ENCODE data around the gene MLC1.
A peak's percentile ranks its signal among the peaks of the same experiment; 100 is the strongest.

The MLC1 gene

DNA sequence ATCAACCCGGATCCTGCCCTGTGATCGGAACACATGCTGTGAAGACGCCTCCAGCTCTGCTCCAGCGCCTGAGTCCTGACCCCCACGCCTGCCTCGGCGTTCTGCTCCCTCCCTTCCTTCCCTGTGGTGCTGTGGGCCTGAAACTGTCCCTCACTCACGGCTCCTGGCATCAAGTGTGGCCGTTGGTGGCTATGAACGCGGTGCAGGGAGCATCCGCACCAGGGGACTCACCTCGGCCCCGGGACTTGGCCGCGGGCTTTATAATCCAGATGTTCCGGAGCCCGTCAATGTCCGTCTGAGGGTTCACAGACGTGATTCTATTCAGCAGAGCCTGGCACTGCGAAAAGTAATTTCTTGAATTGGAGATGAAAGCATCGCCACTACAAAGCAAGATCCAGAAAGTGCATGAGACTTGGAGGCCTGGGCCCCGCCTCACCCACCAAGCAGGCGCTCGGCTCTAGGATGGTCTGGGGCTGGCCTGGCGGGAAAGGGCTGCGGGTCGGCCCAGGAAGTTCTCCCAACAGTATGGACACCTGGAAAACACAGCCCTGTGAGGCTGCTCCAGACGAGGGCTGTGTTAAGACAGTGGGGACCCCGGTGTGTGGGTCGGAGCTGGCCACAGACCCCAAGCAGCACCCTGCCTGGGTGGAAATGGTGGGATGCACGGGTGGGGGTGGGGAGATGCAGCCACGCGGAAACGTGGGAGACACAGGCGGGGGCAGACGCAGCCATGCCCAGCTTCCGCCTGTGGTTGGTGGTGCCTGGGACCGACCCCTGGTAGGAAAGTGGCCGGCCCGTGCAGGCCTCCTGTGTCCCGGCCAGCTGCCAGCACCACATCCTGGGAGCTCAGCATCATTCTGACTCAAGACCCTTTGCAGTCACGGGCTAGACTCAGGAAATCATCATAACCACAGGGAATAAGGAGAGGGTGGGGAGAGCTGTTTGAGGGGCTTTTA is 50.8 kb downstream of the MLC1 start:
- H3K9me3 Mint-ChIP-seq: peaks cover 7% of the 10 kb centered on the region
- peaks cover 20% of the 10 kb centered on the region for H3K4me1 Mint-ChIP-seq
- CTCF ChIA-PET: interaction anchor here (0.6 kb wide), 1 partner anchor 204 kb away, joined by 3 read pairs; no protein-coding TSS in a partner anchor
- no peaks in the 10 kb centered on the region for H3K36me3 Mint-ChIP-seq
- H3K4me3 Mint-ChIP-seq: no peak overlapping the region
- no peak overlapping the region for H3K27ac Mint-ChIP-seq
- DNase-seq: no peak
- peaks cover 72% of the 10 kb centered on the region for H3K27me3 Mint-ChIP-seq

DNA sequence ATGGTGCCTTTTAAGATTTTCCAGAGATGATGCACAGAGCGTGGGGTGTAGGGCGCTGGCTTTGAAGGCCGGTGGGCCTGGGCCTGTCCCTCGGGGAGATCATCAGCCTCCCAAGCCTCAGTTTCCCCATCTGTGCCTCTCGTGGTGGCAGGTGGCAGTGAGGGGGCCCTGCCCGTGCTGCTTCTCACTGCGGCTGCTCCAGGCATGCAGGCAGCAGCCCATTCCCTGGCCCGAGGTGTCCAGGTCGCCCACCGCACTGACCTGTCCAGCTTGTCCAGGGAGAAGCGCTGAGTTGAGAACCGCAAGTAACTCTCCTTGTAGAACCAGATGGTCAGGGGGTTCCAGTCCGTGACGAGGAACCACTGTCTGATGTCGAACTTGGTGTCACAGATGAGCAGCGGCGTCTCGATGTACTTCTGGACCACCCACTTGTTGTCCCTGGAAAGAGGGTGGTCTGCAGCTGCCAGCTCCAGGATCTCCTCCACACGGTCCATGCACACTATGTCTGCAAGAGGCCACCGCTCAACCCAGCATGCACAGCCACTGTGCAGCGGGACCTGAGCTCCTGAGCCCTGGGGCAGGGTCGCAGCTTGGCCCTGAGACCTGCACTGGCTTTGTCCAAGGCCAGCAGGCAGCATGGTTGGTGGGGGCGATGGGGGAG is 52.2 kb downstream of the MLC1 start:
- no peak overlapping the region for H3K4me3 Mint-ChIP-seq
- no peaks in the 10 kb centered on the region for H3K36me3 Mint-ChIP-seq
- DNase-seq: no peak
- H3K9me3 Mint-ChIP-seq: no peaks in the 10 kb centered on the region
- peaks cover 65% of the 10 kb centered on the region for H3K27me3 Mint-ChIP-seq
- CTCF ChIA-PET: no interaction called here
- peaks cover 22% of the 10 kb centered on the region for H3K4me1 Mint-ChIP-seq
- H3K27ac Mint-ChIP-seq: no peak overlapping the region

DNA sequence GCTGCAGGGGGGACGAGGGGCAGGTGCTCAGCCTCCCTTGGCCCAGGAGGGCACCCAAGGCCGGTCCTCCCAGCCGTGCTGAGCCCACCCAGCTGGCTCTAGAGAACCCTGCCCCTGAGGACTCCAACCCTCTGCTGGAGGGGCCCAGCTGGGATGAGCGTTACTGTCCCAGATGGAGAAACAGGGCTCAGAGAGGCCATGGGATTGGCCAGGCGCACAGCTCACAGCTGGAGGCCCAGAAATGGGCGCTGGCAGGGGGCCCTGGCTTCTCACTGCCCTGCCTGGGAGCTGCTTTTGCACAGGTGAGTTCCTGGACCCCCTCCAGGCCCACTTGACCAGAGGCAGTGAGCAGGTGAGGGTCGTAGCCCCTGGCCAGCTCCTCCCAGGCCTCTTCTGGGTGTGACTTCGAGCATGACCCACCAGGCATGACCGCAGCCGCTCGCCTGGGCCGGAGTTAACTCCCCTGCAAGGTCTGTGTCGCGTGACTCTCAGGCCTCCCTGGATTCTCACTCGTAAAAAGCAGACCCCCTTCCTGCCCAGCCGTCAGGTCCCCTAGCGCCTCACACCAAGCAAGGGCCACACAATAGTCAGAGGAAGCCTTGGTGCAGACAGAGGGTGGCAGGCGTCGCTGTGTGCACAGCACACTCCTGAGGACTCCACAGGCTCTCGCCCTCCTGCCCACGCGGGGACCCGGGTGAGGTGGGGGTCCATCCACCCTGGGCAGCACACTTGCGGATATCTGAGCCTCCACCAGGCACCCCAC is 52.9 kb downstream of the MLC1 start:
- Mint-ChIP-seq H3K4me1 (peaks cover 22% of the 10 kb centered on the region), H3K4me3 (no peak overlapping the region)

GRCh38 chr22:50031189-50032091 is 53.8 kb downstream of the MLC1 start:
- no peak overlapping the region for H3K4me3 Mint-ChIP-seq
- no peaks in the 10 kb centered on the region for H3K36me3 Mint-ChIP-seq
- peaks cover 20% of the 10 kb centered on the region for H3K4me1 Mint-ChIP-seq
- no peaks in the 10 kb centered on the region for H3K9me3 Mint-ChIP-seq
- CTCF ChIA-PET: interaction anchor here (0.9 to 3.3 kb wide), 8 partner anchors 20 to 264 kb away, joined by 3 to 57 read pairs (median 5); no protein-coding TSS in a partner anchor
- H3K27me3 Mint-ChIP-seq: peaks cover 63% of the 10 kb centered on the region
- DNase-seq: no peak
- H3K27ac Mint-ChIP-seq: no peak overlapping the region

More for the DNA sequence above, 52.9 kb downstream of the MLC1 start:
- no peaks in the 10 kb centered on the region for H3K9me3 Mint-ChIP-seq
- no peak for DNase-seq
- H3K27me3 Mint-ChIP-seq: peaks cover 68% of the 10 kb centered on the region
- CTCF ChIA-PET: interaction anchor here (2.8 to 3.3 kb wide), 3 partner anchors 40 to 265 kb away, joined by 18 to 57 read pairs (median 26); no protein-coding TSS in a partner anchor
- no peak overlapping the region for H3K27ac Mint-ChIP-seq
- no peaks in the 10 kb centered on the region for H3K36me3 Mint-ChIP-seq

DNA sequence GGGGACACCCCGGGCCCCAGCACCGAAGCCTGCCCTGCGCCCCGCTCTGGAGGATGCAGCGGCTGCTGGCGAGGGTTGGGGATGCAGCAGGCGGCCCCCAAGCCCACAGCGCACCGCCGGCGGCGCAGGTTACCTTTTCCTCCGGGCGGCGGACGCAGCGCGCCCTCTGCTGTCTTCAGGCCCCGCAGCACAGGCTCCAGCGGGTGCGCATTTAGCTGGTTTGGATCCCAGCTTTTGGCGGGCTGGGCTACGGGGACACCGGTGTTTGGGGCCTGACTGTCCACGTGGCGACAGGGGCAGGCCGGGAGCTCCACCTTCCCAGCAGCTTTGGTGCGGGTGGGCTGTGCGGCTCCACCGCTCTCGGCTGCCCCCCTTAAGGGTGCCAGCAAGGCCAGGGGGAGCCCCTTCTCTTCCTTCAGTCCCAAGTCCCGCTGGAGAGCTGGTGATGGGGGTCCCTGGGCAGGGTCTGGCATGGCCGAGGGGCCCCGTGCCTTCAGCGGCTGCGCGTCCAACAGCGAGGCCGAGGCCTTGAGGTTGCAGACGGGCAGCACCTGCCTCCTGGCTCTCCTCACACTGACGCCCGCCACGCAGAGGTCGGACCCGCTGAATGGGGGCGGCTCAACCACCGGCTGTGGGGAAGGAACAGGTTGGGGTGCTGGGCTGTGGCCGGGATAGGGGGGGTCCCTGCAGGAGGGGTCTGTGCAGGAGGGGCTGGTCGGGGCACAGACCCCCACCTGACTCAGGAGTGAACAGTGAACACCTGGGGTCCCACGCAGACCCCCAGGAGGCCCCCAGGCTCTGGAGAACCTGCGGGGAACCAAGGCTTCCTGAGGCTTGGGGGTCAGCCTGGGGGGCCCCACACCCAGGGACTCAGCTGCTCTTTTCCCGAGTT is 54.7 kb downstream of the MLC1 start:
- H3K36me3 Mint-ChIP-seq: no peaks in the 10 kb centered on the region
- H3K27ac Mint-ChIP-seq: no peak overlapping the region
- DNase-seq: peak; percentile 90
- H3K4me3 Mint-ChIP-seq: no peak overlapping the region
- H3K27me3 Mint-ChIP-seq: peaks cover 54% of the 10 kb centered on the region
- CTCF ChIA-PET: interaction anchor here (0.6 to 3.3 kb wide), 20 partner anchors 10 to 268 kb away, joined by 3 to 57 read pairs (median 4); no protein-coding TSS in a partner anchor
- H3K9me3 Mint-ChIP-seq: no peaks in the 10 kb centered on the region
- peaks cover 20% of the 10 kb centered on the region for H3K4me1 Mint-ChIP-seq

DNA sequence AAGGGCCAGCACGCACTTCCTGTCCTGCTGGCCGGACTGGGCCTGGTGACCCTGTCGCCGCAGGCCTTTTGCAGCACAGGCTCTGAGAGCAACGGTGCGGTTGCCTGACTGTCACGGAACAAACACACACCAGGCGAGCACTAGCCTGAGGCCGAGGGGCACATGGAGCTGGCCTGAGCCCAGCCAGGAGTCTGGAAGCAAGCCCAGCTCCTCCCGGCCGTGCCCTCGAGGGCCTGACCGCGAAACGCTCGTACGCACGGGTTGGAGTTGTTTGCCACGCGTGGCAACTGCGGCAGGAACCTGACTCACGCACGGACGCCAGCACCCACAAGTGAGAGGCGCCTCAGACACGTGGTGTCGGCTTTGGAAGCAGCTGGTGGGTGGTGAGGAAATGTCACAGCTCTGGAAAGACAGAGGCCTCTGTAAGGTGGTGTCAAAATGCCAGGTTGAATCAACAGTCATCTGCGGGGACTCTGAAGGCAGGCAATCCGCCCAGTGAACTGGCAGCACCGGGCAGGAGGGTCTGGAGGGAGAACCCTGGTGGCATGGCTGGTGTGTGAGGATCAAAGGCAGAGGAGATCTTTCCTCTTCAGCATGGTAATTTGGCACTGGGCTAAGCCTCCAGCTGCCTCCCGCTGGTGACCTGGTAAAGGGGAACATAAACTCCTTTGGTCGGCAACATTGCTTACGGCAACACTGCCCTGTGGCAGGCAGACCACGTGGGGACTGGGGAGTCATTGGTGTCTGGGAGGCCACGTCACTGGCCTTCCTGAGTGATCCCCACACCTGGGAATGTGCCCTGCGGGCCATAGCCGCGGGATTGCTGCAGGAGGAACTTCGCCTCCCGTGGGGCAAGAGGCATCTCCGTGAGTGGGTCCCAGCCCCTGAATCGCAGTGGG is 57.3 kb downstream of the MLC1 start:
- Mint-ChIP-seq H3K4me1 (peaks cover 5% of the 10 kb centered on the region), H3K27ac (no peak overlapping the region), H3K27me3 (peaks cover 29% of the 10 kb centered on the region), H3K36me3 (no peaks in the 10 kb centered on the region), H3K4me3 (no peak overlapping the region), H3K9me3 (no peaks in the 10 kb centered on the region)
- DNase-seq: no peak
- CTCF ChIA-PET: interaction anchor here (1.0 to 1.2 kb wide), 2 partner anchors 34 to 97 kb away, joined by 3 read pairs; no protein-coding TSS in a partner anchor

- CTCF ChIA-PET: no interaction called here
- H3K27ac Mint-ChIP-seq: no peak overlapping the region
These were observed 59.2 kb downstream of the MLC1 start for GRCh38 chr22:50025993-50026392.

DNA sequence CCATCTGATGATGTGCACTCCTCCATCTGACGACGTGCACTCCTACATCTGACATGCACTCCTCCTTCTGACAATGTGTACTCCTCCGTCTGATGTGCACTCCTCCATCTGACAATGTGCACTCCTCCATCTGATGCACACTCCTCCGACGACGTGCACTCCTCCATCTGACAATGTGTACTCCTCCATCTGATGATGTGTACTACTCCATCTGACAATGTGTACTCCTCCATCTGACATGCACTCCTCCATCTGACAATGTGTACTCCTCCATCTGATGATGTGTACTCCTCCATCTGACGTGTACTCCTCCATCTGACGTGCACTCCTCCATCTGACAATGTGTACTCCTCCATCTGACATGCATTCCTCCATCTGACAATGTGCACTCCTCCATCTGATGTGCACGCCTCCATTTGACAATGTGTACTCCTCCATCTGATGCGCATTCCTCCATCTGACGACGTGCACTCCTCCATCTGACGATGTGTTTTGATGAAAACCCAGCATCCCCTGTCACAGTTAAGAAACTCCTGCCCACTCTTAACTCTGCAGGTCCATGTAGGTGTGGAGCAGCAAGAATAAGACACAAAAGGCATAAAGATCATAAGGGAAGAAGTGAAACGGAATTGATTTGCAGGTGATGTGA is 62.9 kb downstream of the MLC1 start:
- no peak for DNase-seq
- H3K27ac Mint-ChIP-seq: no peak overlapping the region
- H3K36me3 Mint-ChIP-seq: no peaks in the 10 kb centered on the region
- no peak overlapping the region for H3K4me3 Mint-ChIP-seq
- H3K9me3 Mint-ChIP-seq: no peaks in the 10 kb centered on the region
- H3K27me3 Mint-ChIP-seq: peaks cover 3% of the 10 kb centered on the region
- CTCF ChIA-PET: no interaction called here
- H3K4me1 Mint-ChIP-seq: peaks cover 19% of the 10 kb centered on the region

More at GRCh38 chr22:50025993-50026392, 59.2 kb downstream of the MLC1 start:
- Mint-ChIP-seq H3K27me3 (peaks cover 11% of the 10 kb centered on the region), H3K4me3 (no peak overlapping the region), H3K9me3 (no peaks in the 10 kb centered on the region), H3K4me1 (peaks cover 5% of the 10 kb centered on the region), H3K36me3 (no peaks in the 10 kb centered on the region)
- DNase-seq: no peak

- DNase-seq: no peak
- peaks cover 8% of the 10 kb centered on the region for H3K27me3 Mint-ChIP-seq
- H3K36me3 Mint-ChIP-seq: no peaks in the 10 kb centered on the region
- peaks cover 30% of the 10 kb centered on the region for H3K4me1 Mint-ChIP-seq
- CTCF ChIA-PET: no interaction called here
- no peak overlapping the region for H3K27ac Mint-ChIP-seq
- H3K9me3 Mint-ChIP-seq: no peaks in the 10 kb centered on the region
- H3K4me3 Mint-ChIP-seq: no peak overlapping the region
These were observed 64.6 kb downstream of the MLC1 start for GRCh38 chr22:50020606-50021005.

- Mint-ChIP-seq H3K9me3 (no peaks in the 10 kb centered on the region), H3K4me1 (peaks cover 30% of the 10 kb centered on the region), H3K27ac (no peak overlapping the region), H3K36me3 (no peaks in the 10 kb centered on the region), H3K4me3 (no peak overlapping the region), H3K27me3 (peaks cover 15% of the 10 kb centered on the region)
- CTCF ChIA-PET: no interaction called here
- no peak for DNase-seq
These were observed 65.9 kb downstream of the MLC1 start for GRCh38 chr22:50019316-50019715.

- no peaks in the 10 kb centered on the region for H3K36me3 Mint-ChIP-seq
- no peak for DNase-seq
- no peaks in the 10 kb centered on the region for H3K9me3 Mint-ChIP-seq
- no peak overlapping the region for H3K27ac Mint-ChIP-seq
- H3K4me3 Mint-ChIP-seq: no peak overlapping the region
- CTCF ChIA-PET: interaction anchor here (1.0 kb wide), 1 partner anchor 87 kb away, joined by 5 read pairs; no protein-coding TSS in a partner anchor
- H3K27me3 Mint-ChIP-seq: peaks cover 20% of the 10 kb centered on the region
- H3K4me1 Mint-ChIP-seq: peaks cover 30% of the 10 kb centered on the region
These were observed 66.5 kb downstream of the MLC1 start for GRCh38 chr22:50018608-50019285.
